Measurements from ENCODE around the gene CD151.

- TF ChIP-seq EZH2phosphoT487 (IDR thresholded peaks at IDR 0.05; ENCODE audit: borderline replicate concordance) = no peak
- TF ChIP-seq CTCF (IDR thresholded peaks at IDR 0.05 in 2 of 3, conservative IDR thresholded peaks at IDR 0.05 in 1 of 3; ENCODE audit: borderline replicate concordance in 1 of 3, insufficient read depth in 1 of 3, low read depth in 2 of 3, low read length in 2 of 3) = no peak
- no peak for TF ChIP-seq REST (IDR thresholded peaks at IDR 0.05; ENCODE audit: low read depth)
- TF ChIP-seq POLR2A (IDR thresholded peaks at IDR 0.05; ENCODE audit: borderline replicate concordance, extremely low read depth, insufficient read depth, insufficient read length) = no peak
- TF ChIP-seq CEBPB (IDR thresholded peaks at IDR 0.05; ENCODE audit: low read depth) = no peak
- TF ChIP-seq JUND (IDR thresholded peaks at IDR 0.05) = no peak
- no peak for TF ChIP-seq RAD21 (IDR thresholded peaks at IDR 0.05; ENCODE audit: low read depth)
- TF ChIP-seq EZH2 (IDR thresholded peaks at IDR 0.05) = no peak
- TF ChIP-seq POLR2AphosphoS5 (IDR thresholded peaks at IDR 0.05; ENCODE audit: low read depth, low read length) = no peak
- TF ChIP-seq SP1 (IDR thresholded peaks at IDR 0.05; ENCODE audit: low read depth) = no peak
Observed at GRCh38 chr11:849951-850774, 17.4 kb downstream of the CD151 start.
